ENCODE data around the gene ATRIP.
"Not testable (repeated sequence)": the region's sequence is repeated elsewhere in the genome, so short reads cannot be mapped to it uniquely, and the experiment has no call there.

The ATRIP gene

DNA sequence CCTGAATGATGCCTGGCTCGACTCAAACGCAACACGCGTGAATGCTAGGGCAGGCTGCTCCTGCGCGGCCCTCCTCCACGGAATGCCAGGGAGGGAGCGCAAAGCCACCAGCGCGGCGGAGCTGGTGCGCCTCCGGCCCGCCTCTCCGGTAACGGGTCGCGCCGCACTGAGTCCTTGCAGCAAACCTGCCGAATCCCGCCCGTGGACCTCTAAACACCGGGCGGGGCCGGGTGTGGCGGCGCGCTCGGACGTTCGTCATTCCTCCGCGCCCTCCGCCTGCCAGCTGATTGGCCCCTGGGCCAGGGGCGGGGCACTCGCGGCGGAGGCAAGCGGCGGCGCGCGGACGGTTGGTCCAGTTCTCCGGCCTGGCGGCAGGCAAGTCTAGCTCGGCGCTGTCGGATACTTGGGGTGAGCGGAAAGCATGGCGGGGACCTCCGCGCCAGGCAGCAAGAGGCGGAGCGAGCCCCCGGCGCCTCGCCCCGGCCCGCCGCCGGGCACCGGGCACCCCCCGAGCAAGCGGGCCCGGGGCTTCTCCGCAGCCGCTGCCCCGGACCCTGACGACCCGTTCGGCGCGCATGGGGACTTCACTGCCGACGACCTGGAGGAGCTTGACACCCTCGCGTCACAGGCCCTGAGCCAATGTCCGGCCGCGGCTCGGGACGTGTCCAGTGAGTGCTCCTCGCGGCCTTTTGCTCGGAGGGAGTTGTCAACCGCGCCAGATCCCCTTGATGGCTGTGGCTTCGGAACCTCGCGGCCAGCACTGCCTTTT lies at the start of gene ATRIP:
ATRIP (plus strand) TSS at position 313 of the 769 bp plus-strand sequence; CDS start at position 422, 109 bp downstream.
- DNase-seq, result peak; percentile 85

DNA sequence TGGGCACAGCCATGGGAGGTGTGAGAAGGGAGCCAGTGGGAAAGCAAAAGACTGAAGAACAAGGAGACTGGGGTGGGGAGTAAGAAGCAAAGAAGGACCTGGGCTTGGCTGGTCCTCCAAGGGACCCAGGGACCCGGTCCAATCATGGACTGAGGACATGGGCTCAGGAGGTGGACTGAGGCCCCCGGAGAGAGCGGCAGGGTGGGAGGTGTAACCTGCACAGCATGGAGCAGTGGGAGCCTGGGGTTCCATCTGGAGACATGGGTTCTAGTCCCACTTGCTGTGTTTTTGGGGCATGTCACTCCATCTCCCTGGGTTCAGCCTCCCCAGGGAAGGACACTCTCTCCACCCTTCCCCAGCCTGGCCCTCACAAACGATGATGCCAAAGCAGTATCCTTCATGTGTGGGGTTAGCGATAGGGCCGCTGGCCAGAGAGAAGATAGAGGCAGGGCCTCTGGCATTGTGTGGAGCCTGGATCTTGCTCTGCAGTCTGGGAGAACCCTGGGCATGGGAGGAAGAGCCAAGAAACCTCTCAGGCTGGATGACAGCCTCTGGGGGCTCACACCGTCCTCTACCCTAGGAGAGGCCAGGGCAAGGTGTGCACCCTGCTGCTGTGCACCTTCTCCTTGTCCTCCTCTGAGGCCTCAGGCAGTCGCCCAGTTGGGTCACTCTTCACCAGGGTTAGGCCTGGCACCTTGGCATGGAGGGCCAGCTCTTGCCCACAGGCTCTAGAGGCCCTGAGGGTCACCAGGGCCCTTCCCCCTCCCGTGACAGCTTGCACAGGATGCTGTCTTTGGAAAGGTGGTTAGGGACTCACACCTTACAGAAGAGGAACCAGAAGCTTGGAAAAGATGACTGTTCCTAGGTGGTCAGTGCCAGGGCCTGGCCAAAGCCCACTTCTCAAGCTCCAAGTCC lies 48.5 kb upstream of the ATRIP start:
- no peak for DNase-seq

DNA sequence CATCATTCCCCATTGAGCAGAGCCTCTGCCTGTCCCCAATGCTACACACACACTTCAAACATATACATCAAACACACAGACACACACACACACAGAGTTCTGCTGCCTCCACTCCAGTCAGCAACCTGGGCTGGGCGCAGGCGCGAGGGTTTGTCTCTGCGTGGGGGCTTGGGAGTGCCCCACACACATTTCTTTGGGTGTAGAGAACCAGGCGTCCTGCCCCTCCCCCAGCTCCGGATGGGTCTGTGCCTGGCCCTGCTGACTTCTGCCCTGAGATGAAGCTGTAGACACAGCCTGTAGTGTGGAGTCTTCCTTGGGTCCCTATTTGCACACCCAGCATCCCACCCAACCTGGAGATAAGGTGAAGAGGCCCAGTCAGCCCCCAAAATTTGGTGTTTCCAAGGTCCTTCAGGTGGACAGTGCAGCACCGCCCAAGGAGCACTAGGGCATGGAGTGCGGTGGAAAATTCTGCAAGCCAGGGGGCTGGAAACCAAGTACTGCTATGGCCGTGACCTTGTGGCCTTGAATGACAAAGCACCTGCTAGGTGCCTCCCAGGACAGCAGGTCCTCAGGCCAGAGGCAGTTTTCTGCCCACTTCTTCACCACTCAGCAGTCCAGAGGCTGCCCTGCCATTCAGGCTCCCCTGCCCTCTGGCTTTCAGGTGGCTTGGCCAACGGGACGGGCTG lies 47.7 kb upstream of the ATRIP start:
- DNase-seq, result no peak

DNA sequence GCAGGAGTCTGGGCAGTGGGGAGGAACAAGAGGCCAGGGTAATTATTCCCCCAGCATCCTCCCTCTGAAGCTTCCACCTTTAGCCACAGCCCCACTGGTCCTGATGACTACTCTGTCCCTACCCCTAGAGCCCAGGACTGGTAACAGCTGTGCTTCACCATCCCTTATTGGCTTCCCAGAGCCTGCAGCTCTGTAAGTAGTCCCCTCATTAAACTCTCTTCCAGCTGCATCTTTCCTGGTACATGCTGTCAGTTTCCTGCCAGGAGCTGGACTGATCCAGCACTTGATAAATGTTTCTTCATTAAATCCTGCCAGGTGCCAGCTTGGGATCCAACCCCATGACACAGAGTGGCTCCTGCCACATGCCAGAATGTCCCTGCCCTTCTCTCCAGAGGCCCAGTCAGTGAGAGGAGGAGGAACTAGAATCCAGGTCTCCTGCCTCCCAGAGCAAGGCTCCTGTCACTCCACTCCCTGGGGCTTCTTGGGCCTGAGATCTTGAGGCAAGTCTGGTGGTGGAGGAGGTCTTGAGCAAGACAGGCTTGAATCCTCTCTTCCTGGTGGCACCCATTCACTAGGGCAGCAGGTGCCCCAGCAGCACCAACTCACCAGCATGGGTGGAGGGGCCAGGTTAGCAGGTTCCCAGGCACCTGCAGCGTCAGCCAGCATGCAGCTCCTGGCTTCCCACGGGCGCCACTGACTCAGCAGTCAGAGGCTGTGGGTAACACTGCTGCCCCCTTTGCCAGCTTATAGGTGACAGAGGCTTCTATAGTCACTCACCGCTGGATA lies 47.0 kb upstream of the ATRIP start:
- peak; percentile 11 for DNase-seq

DNA sequence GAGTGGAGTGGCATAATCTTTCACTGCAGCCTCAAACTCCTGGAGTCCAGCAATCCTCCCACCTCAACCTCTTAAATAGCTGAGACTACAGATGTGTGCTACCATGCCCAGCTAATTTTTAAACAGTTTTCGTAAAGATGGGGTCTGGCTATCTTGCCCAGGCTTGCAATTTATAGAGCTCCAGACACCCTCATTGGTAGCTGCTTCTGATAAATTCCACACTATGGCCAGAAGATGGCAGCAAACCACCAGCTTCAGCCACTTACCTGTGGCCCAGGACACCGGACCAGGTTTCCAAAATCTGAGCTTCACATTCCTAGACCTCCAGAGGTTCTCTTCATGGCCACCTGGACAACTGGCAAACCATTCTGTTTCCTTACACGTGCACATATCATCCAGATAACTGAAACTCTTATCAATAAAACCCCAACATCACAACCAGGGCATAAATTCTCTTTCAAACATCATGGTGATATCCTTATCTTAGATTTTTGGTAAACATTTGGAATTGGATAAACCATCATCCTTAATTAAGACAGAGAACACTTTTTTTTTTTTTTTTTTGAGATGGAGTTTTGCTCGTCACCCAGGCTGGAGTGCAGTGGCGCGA lies 45.6 kb upstream of the ATRIP start:
- DNase-seq, result peak; percentile 34

DNA sequence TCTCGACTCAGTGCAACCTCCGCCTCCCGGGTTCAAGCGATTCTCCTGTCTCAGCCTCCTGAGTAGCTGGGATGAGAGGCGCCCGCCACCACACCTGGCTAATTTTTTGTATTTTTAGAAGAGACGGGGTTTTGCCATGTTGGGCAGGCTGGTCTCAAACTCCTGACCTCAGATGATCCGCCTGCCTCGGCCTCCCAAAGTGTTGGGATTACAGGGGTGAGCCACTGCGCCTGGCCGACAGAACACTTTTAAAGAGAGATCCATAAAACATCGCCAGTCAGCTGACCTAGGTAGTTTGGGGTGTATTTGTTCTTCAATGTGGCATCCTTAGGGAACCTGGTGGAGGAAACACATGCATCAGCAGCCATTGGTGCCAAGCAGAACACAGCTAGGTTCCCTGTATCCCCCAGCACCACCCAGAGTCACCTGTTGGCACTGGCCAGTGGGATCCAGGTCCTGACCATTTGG lies 45.1 kb upstream of the ATRIP start:
- DNase-seq, result not testable (repeated sequence)

DNA sequence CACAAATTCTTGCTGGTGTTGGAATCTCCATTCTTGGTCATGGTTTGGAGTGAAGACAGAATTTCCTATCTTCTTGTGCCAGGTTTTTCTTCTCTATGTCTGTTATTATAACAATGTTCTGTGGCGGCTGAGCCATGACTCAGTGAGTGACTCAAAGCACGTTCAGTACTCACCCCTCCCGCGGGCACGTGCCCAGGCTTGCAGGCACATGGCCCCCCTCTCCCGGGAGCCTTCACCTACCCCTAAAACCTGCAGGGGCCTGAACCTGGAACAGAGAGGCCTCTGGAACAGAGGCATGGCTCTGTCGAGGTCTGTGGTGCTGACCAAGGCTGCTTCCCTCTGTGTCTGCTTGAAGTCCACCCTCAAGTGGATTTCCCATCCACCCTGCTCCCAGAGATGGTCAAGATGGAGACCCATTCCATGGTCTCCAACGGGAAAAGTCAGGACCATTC lies 44.2 kb upstream of the ATRIP start:
- DNase-seq, result no peak

DNA sequence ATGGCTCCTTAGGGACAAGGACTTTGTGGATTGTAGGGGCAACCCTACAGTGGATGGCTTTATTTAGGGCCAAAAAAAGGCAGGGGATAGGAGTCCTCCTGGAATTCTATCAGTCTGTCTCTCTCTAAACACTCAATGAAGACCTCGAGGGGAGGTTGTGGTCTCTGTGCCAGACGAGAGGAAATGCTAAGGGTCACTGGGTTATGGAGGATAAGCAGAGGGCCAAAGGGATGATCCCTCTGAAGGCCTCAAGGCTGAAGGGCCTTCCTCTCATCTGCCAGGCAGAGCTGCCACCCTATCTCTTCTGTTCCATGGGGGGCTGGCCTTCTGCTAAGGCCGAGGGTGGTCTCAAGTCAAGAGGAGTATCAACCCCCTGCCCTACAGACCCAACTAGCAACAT lies 43.6 kb upstream of the ATRIP start:
- no peak for DNase-seq

DNA sequence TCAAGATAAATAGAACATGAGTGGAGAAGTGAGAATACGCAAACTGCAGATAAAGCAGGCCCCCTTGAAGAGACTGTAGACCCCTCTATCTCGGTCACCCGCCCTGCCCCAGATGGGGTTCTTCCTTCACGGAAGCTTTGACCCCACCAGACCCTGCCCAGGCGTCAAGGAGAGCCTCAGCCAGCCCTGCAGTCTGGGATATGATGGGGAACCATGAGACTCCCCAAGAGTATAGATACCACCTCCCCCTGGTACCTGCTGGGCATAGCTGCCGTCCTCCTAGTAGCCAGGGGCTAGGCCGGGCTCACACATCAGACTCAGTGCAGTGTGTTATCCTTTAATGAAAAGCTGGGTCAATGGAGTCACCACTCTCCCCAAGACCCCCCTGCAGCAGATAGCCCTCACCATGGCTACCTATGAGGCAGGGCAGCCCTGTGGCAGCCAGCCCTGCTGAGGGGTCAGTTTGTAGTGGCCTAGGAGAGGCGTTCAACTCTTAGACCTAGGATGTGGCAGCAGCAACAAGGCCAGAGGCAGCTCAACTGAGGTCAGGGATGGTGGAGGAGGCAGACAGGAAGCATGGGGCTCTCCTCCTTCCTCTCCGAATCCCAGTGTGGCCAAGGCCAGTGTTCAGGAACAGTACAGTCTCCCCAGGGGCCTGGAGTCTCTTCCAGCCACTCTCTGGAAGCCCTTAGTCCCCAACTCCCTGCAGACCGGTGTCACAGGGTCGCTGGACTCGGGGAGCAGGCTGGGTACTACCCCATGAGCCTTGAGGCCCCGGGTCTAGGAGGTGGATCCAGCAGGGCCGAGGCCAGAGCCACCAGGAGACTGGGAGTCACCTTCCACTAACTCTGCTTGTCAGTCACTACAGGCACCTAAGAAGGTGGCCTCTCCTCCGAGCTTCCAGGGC lies 42.8 kb upstream of the ATRIP start:
- DNase-seq, result no peak

DNA sequence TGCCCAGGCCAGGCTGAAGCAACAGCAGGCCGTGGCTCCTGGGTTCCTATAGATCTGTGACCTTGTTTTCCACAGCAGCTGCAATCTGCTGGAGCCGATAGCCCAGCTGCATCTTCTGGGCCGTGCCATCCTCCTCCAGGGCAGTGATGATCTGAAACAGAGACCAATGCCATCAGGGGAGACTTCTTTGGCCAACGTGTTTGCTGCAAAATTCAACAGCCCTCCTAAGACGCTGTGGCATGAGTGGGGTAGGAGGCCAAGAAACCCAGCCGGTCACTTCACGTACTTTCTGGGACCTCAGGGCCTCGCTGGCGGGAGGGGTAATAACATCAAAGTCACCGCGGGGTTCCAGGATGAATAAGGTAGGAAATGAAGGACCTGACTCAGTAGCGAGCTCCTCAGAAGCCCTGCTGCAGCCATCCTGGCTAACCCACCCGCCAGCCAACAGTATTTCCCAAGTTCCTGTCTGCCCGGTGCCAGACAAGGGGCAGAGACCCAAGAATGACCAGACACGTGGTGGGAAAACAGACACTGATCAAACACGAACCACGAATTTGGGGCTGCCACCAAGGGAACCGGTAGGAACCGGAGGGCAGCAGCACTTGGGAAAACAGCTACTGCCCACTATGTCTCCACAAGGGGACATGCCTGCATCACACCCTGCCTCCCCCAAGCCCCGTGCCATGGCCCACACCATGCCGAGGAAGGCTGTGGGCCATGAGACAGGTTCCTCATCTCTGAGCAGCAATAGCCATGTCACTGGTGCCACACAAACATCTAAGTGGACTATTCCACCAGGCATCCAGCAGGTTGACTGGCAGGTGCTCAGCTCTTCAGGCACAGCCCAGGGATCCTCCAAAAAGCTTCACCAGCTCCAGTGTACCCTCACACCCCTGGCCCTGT lies 41.8 kb upstream of the ATRIP start:
- DNase-seq, result no peak

DNA sequence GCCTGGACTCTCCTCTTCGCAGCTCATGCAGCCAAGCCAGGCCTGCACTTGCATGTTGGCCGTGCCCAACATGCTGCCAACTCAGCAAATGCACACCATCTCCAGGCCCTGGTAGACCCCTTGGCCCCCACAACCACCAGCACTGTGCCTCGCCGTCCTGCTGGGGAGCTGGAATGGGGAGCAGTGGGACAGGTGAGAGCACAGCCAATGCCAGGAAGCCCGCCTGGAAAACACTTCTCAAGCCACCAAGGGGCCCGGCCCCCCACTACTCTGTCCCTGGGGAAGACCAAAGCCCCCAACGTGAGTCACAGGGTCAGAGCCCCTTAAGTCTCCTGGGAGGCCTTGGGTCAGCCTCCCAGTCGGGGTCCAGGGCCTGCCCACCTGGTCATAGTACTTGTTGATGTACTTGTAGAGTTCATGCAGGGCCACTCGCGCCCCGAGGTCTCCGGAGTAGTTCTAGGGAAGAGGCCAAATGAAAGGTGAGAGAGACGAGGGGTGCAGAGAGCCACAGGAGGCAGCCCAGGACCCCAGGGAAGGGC lies 41.1 kb upstream of the ATRIP start:
- no peak for DNase-seq

DNA sequence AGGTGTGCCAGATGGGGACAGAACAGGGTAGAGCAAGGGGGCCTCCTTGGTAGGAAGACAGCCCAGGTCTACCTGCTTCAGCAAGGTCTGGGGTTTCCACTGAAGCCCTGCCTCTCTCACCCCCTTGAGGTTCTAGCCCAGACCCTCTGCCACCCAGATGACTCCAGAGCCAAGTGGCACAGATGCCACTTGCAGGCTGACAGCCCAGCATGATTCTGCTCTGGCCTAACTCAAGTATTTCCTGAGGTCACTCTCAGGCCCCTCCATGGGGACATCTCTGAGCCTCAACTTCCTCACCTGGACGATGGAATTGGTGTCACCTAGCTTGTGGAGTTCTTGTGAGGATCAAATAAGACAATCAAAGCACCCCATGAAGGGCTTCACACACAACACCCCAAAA lies 40.6 kb upstream of the ATRIP start:
- no peak for DNase-seq

DNA sequence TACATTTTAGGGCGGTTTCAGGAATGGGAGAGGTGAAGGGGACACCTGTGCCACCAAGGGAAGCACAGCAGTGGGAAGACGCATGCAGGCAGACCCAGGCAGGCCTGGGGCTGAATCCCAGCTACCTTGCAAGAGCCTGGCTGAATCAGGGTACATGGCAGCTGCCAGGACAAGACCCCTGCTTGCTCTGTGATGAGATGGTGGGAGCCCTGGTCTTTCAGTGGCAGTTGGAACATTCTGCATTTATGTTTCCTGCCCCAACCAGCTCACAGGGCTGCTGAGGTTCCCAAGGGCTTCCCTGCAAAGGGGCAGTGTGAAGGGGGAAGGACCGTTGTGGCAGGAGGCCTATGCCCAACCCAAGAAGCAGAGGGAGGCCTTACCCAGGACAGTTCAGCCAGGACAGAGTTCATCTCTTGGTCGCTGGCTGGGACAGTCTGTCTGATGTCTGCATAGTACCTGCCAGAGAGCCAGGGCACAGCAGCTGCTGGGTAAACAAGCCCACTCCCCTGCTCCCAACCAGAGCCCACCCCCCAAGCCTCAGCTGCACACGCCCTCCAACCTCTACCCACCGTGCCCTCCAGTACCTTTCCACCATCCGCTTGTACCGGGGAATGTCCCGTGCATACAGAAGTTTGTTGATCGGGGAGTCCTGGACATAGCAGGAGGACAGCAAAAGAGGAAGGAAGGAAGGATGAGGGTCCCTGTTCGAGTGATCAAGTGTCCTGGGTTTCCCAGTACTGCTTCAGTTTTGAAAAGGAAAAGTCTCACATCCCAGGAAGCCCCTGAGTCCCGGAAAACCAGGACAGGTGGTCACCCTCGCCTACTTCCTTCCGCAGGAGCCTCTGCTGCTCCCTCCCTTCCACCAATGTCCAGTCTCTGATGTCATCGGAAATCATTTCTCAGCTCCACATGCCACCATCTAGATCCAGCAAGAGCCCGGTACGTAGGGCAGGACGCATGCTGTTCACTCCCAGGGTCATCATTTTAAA lies 39.8 kb upstream of the ATRIP start:
- DNase-seq, result no peak

DNA sequence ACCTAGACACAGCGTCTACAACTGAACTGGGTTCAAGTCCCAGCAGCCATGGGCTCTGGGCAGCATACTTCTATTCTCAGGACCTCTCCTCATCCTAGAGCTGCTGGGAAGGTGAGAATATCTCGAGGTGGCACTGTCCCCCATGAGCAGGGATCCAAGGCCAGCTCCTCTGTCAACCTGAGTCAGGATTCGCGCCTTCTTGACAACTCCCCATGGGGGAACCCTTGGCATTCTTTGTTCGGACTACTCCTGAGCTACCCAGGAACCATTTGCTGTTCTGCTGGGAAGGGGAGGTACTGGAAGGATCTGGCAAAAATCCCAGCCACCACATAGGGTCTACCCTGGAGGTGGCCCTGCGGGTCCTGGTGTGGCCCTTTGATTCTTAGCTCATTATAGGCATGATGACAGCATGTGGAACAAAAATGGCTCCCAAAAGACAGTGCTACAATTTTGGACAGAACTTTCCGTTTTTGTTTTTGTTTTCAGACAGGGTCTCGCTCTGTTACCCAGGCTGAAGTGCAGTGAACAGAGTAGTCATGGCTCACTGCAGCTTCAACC lies 38.9 kb upstream of the ATRIP start:
- DNase-seq, result no peak

DNA sequence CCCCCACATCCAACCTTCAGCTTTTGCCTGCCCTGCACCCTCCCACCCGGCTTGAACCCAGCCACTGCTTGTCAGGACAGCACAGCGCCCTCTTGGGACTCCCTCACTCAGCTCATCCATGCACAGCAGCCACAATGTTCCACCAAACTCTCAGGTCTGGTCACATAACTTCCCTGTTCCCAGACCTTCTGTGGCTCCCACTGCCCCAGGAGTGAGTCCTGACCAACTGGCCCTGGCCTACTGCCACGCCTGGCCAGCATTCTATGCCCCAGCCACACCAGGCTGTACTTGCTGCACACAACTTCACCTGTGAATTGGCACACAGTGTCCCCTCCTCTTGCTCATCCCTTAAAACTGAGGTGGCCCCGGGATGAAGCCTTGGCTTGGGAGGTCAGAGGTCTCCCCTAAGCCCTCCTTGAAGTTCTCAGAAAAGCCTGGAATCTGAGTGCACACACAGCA lies 37.7 kb upstream of the ATRIP start:
- DNase-seq, result no peak

DNA sequence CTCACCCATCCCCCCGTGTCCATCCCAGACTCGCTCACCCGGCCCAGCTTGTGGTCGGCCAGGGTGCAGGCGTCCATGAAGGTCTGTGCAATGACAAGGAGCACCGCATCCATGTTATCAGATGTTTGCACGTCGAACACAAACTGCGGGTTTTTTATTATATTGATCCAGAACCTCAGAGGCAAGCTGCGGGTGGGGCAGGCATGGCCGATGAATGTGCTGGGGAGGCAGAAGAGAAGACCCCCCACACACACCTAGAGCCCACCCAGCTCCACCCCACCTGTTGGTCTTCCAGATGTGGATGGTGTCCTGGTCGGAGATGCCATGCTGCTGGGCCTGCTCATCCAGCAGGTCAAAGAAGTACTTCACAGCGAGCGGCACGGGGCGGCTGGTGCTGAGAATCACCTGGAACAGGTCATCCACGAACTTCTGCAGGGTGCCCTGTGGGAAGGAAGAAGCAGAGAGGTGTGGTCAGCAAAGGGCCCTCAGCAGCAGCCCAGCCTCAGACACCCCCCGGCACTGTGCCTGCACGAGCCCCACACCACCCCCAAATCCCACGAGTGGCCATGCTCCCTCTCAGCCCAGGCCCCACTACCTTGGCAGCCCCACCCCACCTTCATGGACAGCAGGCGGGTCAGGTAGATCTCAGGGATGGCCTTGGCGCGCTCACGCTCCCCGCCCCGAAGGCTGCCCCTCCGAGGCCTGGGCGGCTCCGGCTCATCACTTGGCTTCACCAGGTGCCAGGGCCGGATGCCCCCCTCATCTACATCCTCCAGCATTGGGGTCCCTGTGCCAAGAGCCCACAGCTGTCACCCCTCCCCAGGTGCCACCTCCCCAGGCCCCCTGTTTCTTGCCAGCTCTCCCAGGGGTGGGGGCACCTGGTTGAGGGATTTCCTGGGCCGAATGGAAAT lies 37.0 kb upstream of the ATRIP start:
- no peak for DNase-seq

Measured in NCI-H345 (cell line).